GM18505 (cell line): ENCODE measurements around the gene DIP2C.

ENCODE experiments used
- ATAC-seq: cut with Tn5 transposase; IDR thresholded peaks from one replicate; pipeline ENCODE4 v1.9.1; 2021; ENCODE audit not compliant: unreplicated experiment
- POLR2A ChIP-seq: IDR thresholded peaks from 4 replicates; pipeline ENCODE4 v1.6.1; 2011; ENCODE audit warnings: borderline replicate concordance; ENCODE audit not compliant: insufficient read depth, insufficient read length; ENCODE audit errors: extremely low read depth

The DIP2C gene

DNA sequence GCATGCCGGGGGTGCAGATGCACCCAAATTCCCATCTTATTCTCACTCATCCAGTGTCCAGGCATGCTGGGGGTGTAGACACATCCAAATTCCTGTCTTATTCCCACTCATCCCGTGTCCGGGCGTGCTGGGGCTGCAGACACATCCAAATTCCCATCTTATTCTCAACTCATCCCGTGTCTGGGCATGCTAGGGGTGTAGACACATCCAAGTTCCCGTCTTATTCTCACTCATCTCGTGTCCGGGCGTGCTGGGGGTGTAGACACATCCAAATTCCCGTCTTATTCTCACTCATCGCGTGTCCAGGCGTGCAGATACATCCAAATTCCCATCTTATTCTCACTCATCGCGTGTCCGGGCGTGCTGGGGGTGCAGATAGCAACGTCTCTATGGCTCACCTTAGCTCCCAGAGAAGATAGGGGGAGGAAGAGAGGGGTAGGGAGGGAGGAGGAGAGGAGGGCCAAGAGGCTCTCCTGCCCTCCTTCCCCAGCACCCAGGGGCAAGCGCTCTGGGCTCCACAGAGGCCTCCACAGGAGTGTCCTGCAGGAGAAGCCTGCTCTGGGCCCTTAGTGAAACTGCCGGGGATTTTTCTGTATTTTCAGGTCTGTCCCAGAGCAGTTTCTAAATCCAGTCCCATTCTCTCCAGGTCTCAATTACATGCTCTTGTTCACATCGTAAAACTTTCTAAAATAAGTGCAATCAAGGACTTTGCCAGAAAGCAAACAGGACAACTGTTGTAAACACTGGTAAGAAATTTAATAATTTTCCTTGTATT is 210.8 kb downstream of the DIP2C start:
- TF ChIP-seq POLR2A = no peak
- no peak for ATAC-seq

DNA sequence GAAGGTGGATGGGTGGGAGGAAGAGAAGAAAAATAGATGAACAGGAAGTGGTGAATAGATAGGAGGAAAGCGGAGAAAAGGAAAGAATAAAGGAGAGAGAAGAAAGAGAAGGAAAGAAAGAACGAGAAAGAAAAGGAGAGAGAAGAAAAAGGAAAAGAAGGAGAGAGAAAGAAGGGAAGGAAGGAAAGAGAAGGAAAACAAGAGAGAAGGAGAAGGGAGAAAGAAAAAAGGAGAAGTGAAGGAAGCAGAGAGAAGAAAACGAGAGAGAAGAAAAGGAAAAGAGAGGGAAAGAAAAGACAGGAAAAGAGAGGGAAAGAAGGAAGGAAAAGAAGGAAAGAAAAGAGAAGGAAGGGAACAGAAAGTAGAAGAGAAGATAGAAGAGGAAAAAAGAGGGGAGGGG is 211.8 kb downstream of the DIP2C start:
- ATAC-seq = no peak
- TF ChIP-seq POLR2A = no peak

DNA sequence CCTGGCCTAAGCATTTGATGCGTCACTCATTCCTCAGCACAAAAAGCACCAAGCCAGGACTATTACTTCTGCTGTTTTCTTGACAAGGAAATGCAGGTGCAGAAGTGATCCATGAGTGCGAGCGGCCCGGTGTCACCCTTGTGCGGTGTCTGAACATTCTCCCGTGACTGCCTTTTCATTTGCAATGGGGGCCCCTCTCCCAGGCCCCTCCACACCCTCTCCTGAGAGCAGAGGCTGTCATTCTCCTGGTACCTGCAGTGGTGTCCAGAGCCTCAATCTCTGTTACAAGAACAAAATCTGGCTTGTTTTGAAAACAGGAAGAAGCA is 213.1 kb downstream of the DIP2C start:
- no peak for TF ChIP-seq POLR2A
- no peak for ATAC-seq

DNA sequence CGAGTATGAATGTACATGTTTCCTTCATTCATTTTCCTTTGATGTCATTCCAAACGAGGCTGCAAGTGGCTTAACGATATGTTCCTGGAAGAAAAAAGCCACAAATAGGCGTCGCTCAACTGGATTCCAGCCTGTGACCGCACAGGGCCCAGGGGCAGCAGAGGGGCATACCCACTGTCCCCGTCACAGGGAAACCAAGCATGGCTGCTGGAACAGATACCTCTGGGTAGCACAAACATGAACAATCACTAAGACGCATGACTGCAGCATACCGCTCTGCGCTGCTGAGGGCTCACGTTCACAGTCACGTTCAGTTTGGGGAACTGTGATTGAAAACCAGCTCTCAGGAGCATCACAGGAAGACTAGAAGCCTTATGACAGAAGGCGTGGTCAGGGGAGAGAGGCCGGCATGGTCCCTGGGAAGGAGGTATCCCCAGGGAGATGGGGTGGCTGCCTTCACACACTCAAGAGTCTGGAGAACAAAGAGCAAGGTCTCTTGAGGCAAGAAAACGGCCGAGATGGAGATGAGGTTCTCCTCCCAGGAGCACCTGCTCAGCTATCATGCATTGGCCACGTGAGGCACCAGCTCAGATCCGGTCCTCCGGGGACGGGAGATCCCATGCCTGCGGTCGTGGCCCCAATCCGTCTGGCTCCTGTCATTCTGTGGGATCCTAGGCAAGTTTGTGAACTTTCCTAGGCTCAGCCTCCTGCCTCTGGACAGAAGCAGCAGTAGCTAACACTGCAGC is 213.6 kb downstream of the DIP2C start:
- no peak for ATAC-seq
- TF ChIP-seq POLR2A = no peak

DNA sequence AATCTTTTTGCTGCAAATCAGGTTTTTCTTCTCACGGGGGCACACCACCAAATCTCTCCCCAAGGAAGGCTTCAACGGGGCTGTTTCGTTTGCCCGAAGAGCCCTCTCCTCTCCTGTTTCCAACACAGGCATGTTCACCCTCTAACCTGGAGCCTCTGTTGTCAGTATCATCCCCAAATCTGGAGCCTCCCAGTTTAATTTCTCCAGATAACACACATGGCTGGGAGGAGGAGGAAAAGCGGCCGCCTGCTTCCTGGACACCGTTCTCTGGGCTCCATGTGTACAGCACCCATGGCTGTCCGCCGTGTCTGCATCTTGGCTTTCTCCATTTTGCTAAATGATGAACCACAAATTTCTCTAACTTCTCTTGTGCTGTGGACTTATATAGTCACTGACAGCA is 214.5 kb downstream of the DIP2C start:
- ATAC-seq = no peak
- TF ChIP-seq POLR2A = no peak

DNA sequence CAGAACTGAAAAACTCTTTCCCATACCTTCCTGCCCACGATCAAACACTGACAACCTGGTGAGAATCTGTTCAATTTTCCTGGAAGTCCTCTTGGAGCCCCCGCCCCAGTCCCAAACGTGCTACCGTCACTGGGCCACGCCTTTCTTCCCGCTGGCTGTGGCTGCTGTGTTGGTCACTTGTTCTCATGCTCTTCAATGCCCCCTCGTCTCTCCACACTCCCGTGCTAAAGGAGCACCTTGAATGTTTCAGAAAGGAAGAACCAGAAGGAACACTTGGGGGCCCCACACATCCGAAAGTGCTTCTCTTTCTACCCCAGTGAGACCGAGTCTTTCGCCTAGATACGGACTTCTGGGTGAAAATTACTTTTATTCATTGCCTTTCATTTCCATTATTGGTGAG is 215.1 kb downstream of the DIP2C start:
- TF ChIP-seq POLR2A = no peak
- no peak for ATAC-seq

DNA sequence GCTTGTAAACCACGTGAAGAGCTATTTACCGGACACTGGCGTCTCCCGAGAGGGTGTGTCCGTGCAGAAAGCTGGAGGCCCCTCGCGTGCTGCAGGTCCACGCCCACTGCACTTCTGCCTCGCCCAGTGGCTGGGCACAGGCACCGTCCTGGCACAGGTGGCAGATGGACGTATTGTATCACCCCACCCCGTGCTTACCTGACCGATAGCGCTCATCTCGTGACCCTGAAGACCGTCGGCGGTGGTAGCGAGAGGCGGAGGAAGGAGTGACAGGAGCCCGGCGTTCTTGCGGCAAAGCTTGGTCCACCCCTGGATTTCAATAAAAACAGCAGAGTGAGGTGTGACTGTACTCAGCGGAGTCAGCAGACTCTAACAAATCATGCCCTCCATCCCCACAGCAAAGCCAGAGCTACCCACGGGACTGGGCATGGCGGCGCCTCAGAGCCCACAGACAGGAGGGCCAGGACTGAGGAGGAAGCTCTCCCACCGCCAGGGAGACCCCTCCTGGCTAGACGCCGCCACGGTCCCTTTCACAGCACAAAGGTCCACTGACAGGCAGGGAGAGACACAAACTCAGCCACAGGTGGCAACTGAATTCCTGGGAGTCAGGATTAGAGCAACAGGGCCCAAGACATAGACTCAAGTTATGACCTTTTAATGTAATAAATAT is 217.1 kb downstream of the DIP2C start:
- no peak for ATAC-seq
- no peak for TF ChIP-seq POLR2A

DNA sequence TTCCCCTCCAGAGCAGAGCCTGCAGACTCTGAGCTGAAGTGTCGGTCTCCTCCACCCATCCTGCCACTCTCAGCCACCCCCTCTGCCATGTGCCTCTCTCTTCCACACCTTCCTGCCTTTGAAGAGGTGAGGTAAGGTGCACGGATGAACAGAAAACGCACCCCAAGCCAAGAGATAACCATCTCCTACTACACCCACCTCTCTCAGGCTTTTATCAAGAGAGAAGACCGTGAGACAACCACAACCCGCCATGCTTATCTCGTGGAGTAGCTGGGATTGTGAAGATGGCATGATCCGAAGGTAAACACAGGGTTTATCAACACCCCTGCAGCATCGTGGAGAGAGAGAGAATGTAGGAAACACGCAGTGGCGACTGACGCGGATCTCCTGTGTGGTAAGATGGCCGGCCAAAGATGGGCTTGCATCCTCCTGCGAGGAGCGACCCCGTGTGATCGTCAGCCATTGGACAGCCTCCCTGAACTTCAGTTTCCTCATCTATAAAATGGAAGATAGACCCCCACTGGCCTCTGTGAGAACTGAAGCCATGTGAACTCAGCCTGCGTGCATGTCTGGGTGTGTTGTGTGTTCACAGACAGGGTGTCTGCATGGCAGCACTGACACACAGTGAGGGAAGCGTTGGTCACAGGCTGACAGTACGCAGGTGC is 219.0 kb downstream of the DIP2C start:
- no peak for TF ChIP-seq POLR2A
- no peak for ATAC-seq

DNA sequence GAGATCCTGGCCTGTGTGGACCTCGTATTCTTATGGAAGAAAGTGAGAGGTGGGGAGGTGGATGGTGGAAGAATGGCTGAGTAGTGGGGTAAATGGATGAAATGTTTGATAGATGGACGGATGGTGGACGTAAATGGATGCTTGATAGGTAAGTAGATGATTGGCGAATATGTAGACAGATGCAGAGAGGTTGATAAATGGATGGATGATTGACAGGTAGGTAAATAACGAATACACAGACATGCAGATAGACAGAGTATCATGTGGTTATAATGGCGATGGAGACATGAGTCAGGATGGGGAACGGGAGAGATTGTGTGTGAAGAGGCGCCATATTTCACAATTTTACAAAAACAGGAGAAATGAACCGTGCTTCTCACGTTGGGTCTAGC is 219.5 kb downstream of the DIP2C start:
- no peak for ATAC-seq
- no peak for TF ChIP-seq POLR2A

DNA sequence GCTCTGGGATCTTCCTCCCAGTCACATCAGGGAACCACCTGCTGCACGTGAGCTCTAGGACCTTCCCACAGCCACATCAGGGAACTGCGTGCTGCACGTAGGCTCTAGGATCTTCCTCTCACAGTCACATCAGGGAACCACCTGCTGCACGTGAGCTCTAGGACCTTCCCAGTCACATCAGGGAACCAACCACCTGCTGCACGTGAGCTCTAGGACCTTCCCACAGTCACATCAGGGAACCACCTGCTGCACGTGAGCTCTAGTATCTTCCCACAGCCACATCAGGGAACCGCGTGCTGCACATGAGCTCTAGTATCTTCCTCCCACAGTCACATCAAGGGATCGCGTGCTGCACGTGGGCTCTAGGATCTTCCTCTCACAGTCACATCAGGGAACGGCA is 229.7 kb downstream of the DIP2C start:
- TF ChIP-seq POLR2A = no peak
- no peak for ATAC-seq

DNA sequence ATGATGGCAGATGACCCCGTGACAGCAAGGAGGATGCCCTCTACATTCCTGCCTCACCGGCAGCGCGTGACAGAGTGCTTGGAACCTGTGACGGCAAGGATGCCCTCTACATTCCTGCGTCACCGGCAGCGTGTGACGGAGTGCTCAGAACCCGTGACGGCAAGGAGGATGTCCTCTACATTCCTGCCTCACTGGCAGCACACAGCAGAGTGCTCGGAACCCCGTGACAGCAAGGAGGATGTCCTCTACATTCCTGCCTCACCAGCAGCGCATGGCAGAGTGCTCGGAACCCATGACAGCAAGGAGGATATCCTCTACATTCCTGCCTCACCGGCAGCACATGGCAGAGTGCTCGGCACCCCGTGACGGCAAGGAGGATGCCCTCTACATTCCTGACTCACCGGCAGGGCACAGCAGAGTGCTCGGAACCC is 231.0 kb downstream of the DIP2C start:
- no peak for ATAC-seq
- no peak for TF ChIP-seq POLR2A

DNA sequence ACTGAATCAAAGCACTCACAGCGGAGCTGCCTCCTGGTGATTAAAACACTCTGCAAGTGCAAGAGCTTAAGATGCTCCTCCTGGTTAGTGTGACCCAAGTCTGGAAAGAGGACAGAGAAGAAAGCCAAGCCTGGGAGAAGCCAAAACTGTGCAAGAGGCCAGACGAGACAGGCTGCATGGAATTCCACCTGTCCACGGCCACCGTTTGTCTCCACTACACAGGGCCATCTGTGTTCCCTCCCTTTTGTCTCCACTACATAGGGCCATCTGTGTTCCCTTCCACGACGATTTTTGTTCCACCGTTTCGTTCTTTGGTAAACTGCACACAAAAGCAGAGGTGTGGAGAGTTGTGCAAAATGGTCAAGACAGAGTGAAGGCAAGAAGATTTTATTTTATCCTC is 233.0 kb downstream of the DIP2C start:
- ATAC-seq = no peak

DNA sequence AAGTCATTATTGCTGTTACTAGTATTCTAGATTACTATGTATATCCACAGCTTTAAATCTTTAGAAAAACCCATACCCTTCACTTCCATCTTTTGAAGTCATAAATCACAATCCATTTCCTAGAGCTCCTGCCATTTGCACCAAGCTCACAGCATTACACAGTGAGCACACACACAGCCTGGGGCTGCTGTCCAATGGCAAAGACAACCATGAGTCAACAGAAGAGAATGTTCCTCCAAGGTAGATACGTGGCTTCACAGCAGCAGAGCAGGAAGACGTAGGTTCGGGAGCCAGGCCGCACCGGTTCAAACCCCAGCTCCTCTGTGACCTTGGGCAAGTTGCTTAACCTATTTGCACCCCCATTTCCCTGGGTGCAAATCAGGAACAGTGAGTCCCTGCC is 234.6 kb downstream of the DIP2C start:
- no peak for TF ChIP-seq POLR2A
- ATAC-seq = no peak

More for the DNA sequence above, 233.0 kb downstream of the DIP2C start:
- TF ChIP-seq POLR2A = no peak
